GM23248 (cell line): ENCODE results near the gene RCSD1.

Experiments used
- EZH2 ChIP-seq: fragments of 200-600 bp; sonication (generic); IDR thresholded peaks from 2 replicates; pipeline ENCODE4 v1.6.1; 2018; ENCODE audit warnings: antibody characterized with exemption, mild to moderate bottlenecking; ENCODE audit not compliant: insufficient read depth, poor library complexity, severe bottlenecking
- EZH2phosphoT487 ChIP-seq: fragments of 200-600 bp; sonication (generic); IDR thresholded peaks from 2 replicates; pipeline ENCODE4 v1.6.1; 2018; ENCODE audit warnings: antibody characterized with exemption, moderate library complexity, mild to moderate bottlenecking, low read depth; ENCODE audit not compliant: insufficient read depth

DNA sequence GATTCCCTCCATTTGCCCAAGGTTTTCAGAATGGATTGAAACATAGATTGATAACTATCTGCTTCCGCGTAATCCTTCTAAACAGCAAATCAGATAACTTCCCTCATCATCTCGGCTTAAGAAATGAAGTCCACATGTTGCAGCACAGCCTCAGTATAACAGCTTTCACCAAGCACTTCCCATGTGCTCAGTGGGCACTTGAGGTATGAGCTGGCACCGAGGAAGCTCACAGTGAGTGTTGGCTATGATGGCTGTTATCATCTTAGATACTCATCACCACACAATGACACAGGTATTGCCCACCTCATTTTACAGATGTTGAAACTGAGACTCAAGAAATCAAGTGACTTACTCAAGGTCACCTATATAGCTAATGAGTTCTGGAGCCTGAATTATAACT is 43.2 kb downstream of the RCSD1 start:
- TF ChIP-seq EZH2 = no peak
- no peak for TF ChIP-seq EZH2phosphoT487
